T-helper 2 cell treated with Interferon-gamma antibody and Interleukin-4, amounts not matched to agents 100 ng/mL and 5 ng/mL, for 36 hours (primary cell): ENCODE measurements around the gene IDH3A. TPM values are rescaled to one million over a fixed set of nuclear protein-coding genes. Genes with fewer than 3 reads are reported as not detected.

Experiments
- intact Hi-C: fragments of 100-400 bp; cut with micrococcal nuclease; formaldehyde crosslinking; loops from one replicate; pipeline ENCODE4 v1.15.1; 2023
- total RNA-seq: library from RNA; stranded (reverse); gene quantifications from 2 replicates; pipeline ENCODE4 v1.2.3, GENCODE V29; 2022

Gene IDH3A
- total RNA-seq, result 115 and 119 TPM in 2 replicates

GRCh38 chr15:78149068-78149804 lies at the start of gene IDH3A:
IDH3A (plus strand) TSS chr15:78149362; CDS start chr15:78149404, 42 bp downstream.
- intact Hi-C loops, result loop anchor here (1.0 to 10.0 kb wide), 4 partner anchors 18 to 286 kb away; partner anchors contain the start of genes CIB2, IREB2 and SKIC8

DNA sequence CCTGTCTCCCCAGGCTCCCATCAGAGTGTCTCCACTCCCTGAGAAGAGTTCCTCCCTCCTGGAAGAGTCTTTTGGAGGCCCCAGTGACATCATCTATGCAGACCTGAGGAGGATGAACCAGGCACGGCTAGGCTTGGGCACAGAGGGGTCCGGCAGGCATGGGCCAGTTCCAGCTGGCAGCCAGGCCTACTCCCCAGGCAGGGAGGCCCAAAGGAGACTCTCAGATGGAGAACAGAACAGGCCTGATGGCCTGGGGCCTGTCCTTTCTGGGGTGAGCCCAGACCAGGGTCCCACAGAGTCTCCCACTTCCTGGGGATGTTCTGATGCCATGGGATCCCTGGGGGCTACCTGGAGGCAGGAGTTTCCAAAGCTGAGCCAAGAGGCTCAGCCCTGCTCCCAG lies 48.3 kb upstream of the IDH3A start:
- intact Hi-C loops, result no loop called here

- intact Hi-C loops, result no loop called here
Measured at GRCh38 chr15:78101423-78102105, 47.6 kb upstream of the IDH3A start.

GRCh38 chr15:78102211-78102610 lies 47.0 kb upstream of the IDH3A start:
- intact Hi-C loops, result no loop called here

- intact Hi-C loops, result no loop called here
Measured at GRCh38 chr15:78102741-78103140, 46.4 kb upstream of the IDH3A start.

GRCh38 chr15:78103406-78104118 lies 45.6 kb upstream of the IDH3A start:
- intact Hi-C loops, result loop anchor here (1.0 kb wide), 1 partner anchor 69 kb away; no protein-coding TSS in a partner anchor

DNA sequence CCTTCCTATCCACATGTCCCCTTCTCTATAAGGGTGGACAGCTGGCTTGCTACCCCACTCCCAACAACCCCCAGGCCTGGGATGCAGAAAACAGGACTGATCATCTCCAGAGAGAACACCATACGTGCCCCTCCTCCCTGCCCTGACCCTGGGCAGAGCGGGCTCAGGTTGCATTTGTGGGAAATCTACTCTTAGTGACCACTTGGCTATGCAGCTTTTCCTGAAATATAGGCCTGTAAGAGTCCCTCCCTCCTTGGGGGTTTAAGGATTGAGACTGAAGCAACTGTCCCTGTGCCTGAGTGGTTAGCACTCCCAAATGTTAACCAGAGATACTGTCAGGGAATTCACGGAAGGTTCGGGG lies 45.1 kb upstream of the IDH3A start:
- intact Hi-C loops, result loop anchor here (1.0 kb wide), 1 partner anchor 70 kb away; no protein-coding TSS in a partner anchor

DNA sequence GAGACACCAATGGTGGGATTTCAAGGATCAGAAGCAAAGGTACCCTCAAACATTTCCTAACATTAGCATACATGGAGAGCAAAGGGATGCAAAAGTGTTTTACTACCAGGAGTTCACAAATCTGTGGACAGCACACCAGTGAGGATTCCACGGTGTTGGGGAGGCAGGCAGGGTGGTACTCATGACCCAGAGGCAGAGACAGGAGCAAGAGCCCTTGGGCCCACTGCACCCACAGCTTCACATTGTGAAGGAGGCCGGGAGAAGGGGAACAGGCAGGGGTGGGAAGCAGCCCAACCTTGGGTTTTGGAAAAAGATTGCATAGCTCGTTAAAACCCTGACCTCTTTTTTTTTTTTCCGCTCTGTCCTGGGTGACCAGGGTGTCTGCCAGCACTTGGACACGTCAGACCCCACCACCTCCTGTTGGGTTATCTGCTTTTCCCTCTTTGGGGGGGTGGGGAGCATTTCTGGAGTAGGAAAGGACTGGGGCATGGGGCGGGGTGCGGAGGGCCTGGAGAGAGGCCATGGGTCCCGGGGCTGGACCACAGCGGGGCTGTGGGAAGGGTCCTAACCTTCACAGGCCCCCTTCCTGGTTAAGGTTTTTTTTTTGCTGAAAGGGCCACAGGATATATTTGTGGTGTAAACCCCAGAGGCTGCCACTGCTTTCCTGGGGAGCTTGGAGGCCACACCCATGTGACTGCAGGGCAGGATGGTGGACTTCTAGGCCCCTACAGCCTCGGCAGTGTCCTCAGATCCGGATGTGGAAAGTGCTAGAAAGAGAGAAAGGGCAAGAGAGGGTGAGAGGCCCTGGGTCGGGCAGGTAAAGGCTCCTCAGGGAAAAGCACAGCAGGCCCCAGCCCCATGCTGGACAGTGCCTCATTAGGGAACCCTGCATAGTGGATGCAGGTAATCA lies 44.3 kb upstream of the IDH3A start:
- intact Hi-C loops, result loop anchor here (1.0 to 5.0 kb wide), 2 partner anchors 38 to 71 kb away; no protein-coding TSS in a partner anchor

GRCh38 chr15:78105476-78106241 lies 43.5 kb upstream of the IDH3A start:
- intact Hi-C loops, result loop anchor here (5.0 kb wide), 1 partner anchor 38 kb away; no protein-coding TSS in a partner anchor

DNA sequence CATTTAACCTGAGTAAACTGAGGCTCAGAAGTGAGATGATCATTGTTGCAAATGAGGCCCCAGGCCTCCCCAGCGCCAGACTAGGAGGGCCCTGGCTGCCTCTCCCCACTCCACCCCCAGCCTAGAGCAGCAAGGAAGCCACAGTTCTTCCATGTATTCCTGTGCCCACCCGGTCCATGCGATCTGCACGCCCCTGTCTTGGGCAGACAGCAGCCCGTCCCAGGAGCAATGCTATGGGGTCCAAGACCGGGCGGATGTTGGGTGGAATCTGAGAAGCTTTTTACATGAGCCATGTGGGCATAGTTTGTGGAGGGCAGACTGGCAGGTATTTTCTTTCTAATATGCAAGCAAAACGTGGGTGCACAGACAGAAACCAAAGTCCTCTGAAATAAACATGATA lies 41.7 kb upstream of the IDH3A start:
- intact Hi-C loops, result loop anchor here (5.0 kb wide), 1 partner anchor 40 kb away; no protein-coding TSS in a partner anchor

DNA sequence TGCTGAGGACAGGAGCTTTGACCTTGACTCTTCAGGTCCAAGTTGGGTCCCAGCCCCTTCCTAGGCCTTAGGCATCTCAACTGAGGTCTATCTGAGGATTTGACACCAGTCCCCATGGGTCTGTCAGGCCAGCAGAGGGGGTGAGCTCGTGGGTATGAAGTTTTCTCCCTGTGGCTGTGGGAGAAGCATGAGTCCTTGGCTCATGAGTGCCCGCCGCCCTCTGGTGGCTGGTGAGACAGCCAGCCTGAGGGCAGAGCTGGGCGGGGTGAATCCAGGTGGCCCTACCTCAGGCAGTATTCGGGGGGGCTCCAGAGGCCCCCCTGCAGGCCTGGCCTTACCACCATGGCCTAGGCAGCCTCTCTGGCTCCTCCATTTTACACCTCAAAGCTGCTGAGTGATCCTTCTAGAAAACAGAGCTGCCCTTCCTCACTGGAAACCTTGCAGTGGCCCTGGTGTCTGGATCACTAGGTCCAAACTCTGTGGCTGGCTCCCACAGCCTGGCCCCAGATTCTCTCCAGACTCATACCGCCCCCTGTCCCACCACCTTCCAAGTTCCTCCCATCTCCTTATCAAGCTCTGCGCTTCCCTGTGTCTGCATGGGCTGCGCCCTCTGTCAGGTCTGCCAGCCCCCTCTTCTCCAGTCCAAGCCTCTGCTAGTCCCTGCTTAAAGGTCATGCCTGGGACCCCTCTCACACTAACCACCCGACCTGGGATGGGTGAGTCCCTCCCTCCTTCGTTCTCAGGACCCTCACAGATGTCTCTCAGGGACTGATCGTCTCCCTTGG lies 40.7 kb upstream of the IDH3A start:
- intact Hi-C loops, result loop anchor here (1.0 to 5.0 kb wide), 3 partner anchors 41 to 149 kb away; no protein-coding TSS in a partner anchor

GRCh38 chr15:78109156-78109555 lies 40.0 kb upstream of the IDH3A start:
- intact Hi-C loops, result loop anchor here (5.0 kb wide), 1 partner anchor 42 kb away; no protein-coding TSS in a partner anchor

DNA sequence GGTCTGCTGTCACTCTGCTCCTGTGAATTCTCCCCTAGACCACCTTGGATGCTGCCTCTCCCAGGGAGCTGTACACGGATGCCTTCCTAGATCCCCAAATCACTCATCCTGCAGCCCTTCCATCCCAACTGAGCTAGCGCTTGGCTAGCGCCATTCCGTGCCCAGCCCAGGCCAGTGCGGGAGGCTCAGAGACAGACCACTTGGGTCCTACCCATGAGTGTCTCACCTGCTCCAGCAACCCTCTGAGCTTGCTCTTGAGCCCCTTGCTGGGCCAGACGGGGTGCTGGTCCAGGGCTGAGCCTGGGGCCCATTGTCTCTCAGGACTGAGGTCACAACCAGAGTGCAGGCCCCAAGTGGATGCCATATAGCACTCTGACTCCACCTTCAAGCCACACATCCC lies 39.1 kb upstream of the IDH3A start:
- intact Hi-C loops, result no loop called here

DNA sequence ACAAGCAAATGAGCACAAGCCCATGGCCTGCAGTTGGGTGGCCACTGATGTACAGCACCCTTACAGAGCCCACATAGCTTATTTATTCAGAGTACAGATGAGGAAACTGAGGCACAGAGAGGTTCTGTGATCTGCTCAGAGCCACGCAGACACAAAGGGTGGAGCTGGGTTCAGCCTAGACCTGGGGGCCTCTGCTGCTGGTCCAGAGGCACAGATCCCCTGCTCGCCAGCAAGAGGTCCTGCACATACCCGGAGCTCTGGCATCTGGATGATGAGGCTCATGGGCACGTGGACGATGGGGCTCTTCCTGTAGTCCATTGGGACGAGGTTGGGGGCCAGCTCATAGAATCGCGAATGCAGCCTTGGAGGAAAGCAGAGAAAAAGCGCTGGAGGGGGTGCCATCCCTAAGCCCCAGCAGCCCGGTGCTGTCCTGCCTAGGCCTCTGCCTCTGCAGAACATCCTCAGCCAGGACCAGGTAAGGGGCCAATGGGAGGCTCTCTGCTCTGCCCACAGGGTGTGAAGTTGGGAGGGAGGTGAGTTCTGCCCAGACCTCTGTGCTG lies 38.2 kb upstream of the IDH3A start:
- intact Hi-C loops, result no loop called here

DNA sequence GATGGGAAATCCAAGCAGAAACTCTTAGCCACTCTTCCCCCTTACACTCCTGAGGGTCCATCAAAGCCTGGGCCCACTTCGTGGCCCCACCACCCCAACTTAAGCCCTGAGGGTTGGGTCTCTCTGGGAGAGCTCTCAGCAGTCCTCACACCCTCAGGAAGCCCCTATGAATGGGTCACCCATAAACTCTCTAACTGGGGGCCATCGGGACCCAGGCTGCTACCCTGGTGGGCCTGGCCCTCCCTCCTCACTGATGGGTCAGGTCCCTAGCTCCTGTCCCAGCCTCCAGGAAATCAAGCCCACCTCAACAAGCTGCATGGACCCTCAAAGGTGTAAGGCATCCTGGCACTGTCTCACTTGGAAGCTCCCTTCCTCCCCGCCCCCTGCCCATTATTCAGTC lies 37.4 kb upstream of the IDH3A start:
- intact Hi-C loops, result no loop called here

- intact Hi-C loops, result no loop called here
Measured at GRCh38 chr15:78112551-78112950, 36.6 kb upstream of the IDH3A start.

DNA sequence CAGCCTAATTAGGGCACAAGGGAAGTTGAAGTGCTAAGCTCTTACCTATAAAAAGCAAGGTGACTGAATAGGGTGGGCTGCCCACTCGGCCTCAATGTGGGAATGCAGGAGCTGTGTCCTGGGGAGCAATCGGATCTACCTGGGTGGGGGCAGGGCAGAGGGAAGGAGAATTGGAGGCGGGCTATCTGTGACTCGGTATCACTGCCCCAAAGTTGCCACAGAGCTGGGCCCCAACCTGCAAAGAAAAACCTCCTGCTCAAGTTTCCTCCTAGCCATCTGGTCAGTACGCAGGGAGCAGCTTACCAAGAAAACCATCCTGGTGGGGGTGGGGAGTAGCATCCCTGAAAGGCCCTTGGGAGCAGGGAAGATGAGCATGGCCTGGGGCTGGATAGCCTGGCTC lies 28.6 kb upstream of the IDH3A start:
- intact Hi-C loops, result no loop called here

DNA sequence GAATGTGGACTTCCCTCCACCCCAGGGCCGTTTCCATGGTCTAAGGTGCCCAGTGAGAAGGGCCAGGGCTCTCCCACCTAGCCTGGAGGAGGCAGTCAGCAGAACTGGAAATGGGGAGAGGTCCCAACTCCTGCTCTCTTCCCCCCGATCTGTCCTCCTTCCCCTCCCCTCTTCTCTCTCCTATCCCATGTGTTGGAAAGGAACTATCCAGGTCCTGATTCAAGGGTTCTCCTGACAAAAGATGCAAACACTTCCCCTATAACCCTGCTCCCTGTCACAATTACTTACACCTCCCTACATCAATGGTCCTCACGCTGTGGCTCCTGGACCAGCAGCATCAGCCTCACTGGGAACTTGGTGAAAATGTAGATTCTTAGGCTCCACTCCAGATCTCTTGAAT lies 23.9 kb upstream of the IDH3A start:
- intact Hi-C loops, result no loop called here

- intact Hi-C loops, result no loop called here
Measured at GRCh38 chr15:78127882-78128281, 21.3 kb upstream of the IDH3A start.
